Heart right ventricle (tissue), 16 donors: ENCODE data around the gene JMJD4. TPM values are rescaled to one million over a fixed set of nuclear protein-coding genes. Genes with fewer than 3 reads are reported as not detected.
"Not testable (repeated sequence)": the region's sequence is repeated elsewhere in the genome, so short reads cannot be mapped to it uniquely, and the experiment has no call there.

Source experiments
- ATAC-seq, 8 donors: fragments of 200-7000 bp; cut with Tn5 transposase; one replicate each; pipeline ENCODE4 v1.9.1; 2020; ENCODE audit warnings: mild to moderate bottlenecking in 8 of 8, moderate library complexity in 8 of 8, moderate number of reproducible peaks in 1 of 8
- DNase-seq, 2 donors: peaks; one replicate each; pipeline ENCODE4 v3.0.0-alpha.2; 2020
- H3K27ac ChIP-seq, 10 donors: fragments of 200-600 bp; sonication (generic) in 2 of 10; one replicate each; pipeline versions ENCODE4 v1.5.0 to v1.8.0; 2020 to 2022; ENCODE audit warnings: mild to moderate bottlenecking in 3 of 10
- H3K27me3 ChIP-seq, 7 donors: fragments of 200-600 bp; one replicate each; pipeline ENCODE4 v1.8.0; 2021 to 2022; ENCODE audit warnings: mild to moderate bottlenecking in 2 of 7
- H3K36me3 ChIP-seq, 9 donors: fragments of 200-600 bp; sonication (generic) in 1 of 9; one replicate each; pipeline versions ENCODE4 v1.5.0 to v1.8.0; 2020 to 2022; ENCODE audit warnings: mild to moderate bottlenecking in 2 of 9
- H3K4me1 ChIP-seq, 9 donors: fragments of 200-600 bp; sonication (generic) in 1 of 9; one replicate each; pipeline versions ENCODE4 v1.5.0 to v1.8.0; 2020 to 2022; ENCODE audit warnings: mild to moderate bottlenecking in 4 of 9
- H3K4me3 ChIP-seq, 10 donors: fragments of 200-600 bp; sonication (generic) in 2 of 10; one replicate each; pipeline versions ENCODE4 v1.5.0 to v1.8.0; 2020 to 2022; ENCODE audit warnings: mild to moderate bottlenecking in 7 of 10, moderate library complexity in 2 of 10
- H3K9me3 ChIP-seq, 11 donors: fragments of 200-600 bp in 10 of 11; sonication (generic) in 2 of 11; one replicate each; pipeline versions ENCODE4 v1.5.0 to v1.8.0; 2013 to 2022; ENCODE audit warnings: mild to moderate bottlenecking in 2 of 11, control low read depth in 1 of 11, moderate library complexity in 1 of 11
- WGBS, 2 donors: extraction: QIAGEN DNeasy Blood & Tissue Kit; methylation state at CpG; one replicate each; pipeline ENCODE4 v1.1.7; 2013; ENCODE audit warnings: inconsistent platforms in 1 of 2; 5-methylcytosine and 5-hydroxymethylcytosine counted together
- intact Hi-C, 10 donors: fragments of 100-400 bp; cut with DNase I; formaldehyde crosslinking; loops; one replicate each; pipeline versions ENCODE4 v1.11.1 to v1.14.2; 2022
- polyA plus RNA-seq, 2 donors: library from polyadenylated mRNA; stranded (reverse); fragments of 200-250 nt; gene quantifications; one replicate each; pipeline ENCODE4 v1.2.3, GENCODE V29; 2013
- total RNA-seq, 10 donors: library from RNA; stranded (reverse); fragmentation: NEBNext Ultra II Directional in 3 of 10; extraction: Animal tissue kit (Norgen Biotek cat#: 25700) in 3 of 10; gene quantifications; one replicate each; pipeline versions ENCODE4 v1.2.1 to v1.2.4, GENCODE V29; 2021 to 2023
- TF ChIP-seq, protein P1 (sequence below), 9 donors: fragments of 200-600 bp; sonication (generic) in 2 of 9; IDR thresholded peaks; one replicate each; pipeline versions ENCODE4 v1.5.0 to v1.8.0; 2021 to 2022; ENCODE audit warnings: antibody characterized with exemption in 9 of 9, mild to moderate bottlenecking in 5 of 9, moderate library complexity in 1 of 9
- donor health status: Arrhythmogenic right ventricular cardiomyopathy.
- donor health status: ischemic (EF 13 %, LVEDD 7.1; RV severe dilation, severe dysfunction).
- donor health status: healthy with polysubstance abuse.
- donor health status: DM: no; HTN: yes; CAD: no.
- donor health status: DM: no; HTN: no; CAD: no.
- donor health status: ischemic (EF 25% LVEDD 6.9; RV normal size, moderate dysfunction).
- donor health status: ischemic (EF 25% LVEDD 5.7; RV mildly dilated, moderate dysfunction).
- donor health status: healthy.
- donor health status: DM: yes; HTN: yes; CAD: no.
- donor health status: Ischemic cardiomyopathy.
- donor health status: ischemic (EF 35%, LVEDD 5.7; RV mildly dilated, moderate dysfunction).
- donor health status: nonischemic (EF 11% LVEDD 7.7; RV severe dilation, severe dysfunction).
- donor health status: DM: yes; HTN: yes; CAD: no.
- donor health status: PGD.
- donor health status: ischemic (EF 29% LVEDD 5.4; RV normal size, mild dysfunction).
- donor health status: nonischemic (EF 23%, LVEDD 6.1; RV moderate dilation, normal function).

The JMJD4 gene
- total and polyA plus RNA-seq, 12 donors: 7.6 to 13.4 (median 10.6) TPM

DNA sequence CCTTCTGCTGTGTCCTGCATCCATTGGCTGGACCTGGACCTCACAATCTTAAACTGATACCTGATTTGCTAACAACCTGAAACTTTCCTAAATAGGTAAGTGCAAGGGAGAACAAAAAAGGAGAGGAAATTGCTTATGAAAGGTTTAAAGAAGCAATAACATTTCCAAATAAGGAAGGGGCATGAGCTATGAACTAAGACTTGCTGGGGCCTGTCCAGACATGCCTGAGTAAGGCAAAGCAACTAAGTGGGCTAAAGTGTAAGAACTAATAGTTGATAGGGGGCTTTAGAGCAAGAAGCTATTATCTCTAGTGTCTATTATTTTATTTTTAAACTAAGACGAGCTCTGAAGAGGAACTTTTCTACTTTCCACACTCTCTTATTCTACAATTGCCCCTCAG, 11.6 kb downstream of the JMJD4 start:
- ATAC-seq (no peak), DNase-seq (no peak)
- H3K4me3 ChIP-seq: no peak overlapping the region
- intact Hi-C loops: loop anchor here in 1 of 10 donors (10.0 kb wide), 1 partner anchor 159 kb away; the partner anchor contains the start of gene ZNF678
- H3K9me3 ChIP-seq: peaks cover 0 to 50% (median 20%) of the 10 kb centered on the region in 11 donors
- no peaks in the 10 kb centered on the region for H3K36me3 ChIP-seq
- peaks cover 0 to 12% (median 6%) of the 10 kb centered on the region in 9 donors for H3K4me1 ChIP-seq
- H3K27ac ChIP-seq: no peak overlapping the region
- TF ChIP-seq, protein P1, sequence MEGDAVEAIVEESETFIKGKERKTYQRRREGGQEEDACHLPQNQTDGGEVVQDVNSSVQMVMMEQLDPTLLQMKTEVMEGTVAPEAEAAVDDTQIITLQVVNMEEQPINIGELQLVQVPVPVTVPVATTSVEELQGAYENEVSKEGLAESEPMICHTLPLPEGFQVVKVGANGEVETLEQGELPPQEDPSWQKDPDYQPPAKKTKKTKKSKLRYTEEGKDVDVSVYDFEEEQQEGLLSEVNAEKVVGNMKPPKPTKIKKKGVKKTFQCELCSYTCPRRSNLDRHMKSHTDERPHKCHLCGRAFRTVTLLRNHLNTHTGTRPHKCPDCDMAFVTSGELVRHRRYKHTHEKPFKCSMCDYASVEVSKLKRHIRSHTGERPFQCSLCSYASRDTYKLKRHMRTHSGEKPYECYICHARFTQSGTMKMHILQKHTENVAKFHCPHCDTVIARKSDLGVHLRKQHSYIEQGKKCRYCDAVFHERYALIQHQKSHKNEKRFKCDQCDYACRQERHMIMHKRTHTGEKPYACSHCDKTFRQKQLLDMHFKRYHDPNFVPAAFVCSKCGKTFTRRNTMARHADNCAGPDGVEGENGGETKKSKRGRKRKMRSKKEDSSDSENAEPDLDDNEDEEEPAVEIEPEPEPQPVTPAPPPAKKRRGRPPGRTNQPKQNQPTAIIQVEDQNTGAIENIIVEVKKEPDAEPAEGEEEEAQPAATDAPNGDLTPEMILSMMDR (IDR thresholded peaks at IDR 0.05): no peak
- H3K27me3 ChIP-seq: peaks cover 0 to 9% (median 0%) of the 10 kb centered on the region in 7 donors
- 82 to 86% methylated on average over 1 of the region's 1 CpG for WGBS, 2 donors

DNA sequence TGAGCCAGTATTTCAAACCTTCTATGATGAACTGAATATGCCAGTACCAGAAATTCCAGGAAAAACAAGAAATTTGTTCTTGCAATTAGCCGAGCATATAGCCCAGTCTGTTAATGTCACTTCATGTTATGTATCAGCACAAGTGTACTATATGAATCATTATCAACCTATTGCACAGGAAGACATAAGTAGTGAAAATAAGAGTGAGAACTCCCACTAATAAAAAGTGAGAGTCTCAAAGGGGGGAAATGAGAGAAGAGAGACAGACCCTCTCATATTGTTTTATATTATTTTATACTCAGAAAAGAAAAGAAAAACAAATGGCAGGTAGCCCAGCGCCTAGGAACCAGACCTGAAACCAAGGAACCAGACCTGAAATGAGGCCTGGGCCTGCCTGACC, 16.2 kb downstream of the JMJD4 start:
- Histone ChIP-seq H3K9me3 (peaks cover 0 to 94% (median 34%) of the 10 kb centered on the region in 11 donors), H3K27ac (no peak overlapping the region), H3K4me1 (no peaks in the 10 kb centered on the region), H3K36me3 (no peaks in the 10 kb centered on the region), H3K4me3 (no peak overlapping the region), H3K27me3 (no peaks in the 10 kb centered on the region)
- intact Hi-C loops: no loop called here
- TF ChIP-seq, protein P1 (IDR thresholded peaks at IDR 0.05): no peak
- ATAC-seq (no peak), DNase-seq (no peak)
- 66 to 74% methylated on average over 2 of the region's 2 CpGs for WGBS, 2 donors

DNA sequence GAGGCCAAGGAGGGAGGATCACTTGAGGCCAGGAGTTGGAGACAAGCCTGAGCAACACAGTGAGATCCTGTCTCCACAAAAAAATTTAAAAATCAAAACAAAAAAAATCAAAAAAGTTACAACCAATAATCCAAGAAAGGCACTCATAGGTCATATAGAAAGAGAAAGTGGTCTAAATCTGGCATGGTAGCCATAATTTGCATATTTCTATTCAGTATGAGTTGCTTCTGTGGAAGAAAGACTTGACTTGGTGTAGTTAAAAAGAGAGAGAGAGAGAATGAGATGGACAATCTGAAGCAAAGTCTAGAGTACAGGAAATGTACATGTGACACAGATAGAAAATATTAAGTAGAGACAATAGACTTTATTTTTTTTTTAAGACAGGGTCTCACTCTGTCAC, 22.5 kb downstream of the JMJD4 start:
- ATAC-seq: no peak

DNA sequence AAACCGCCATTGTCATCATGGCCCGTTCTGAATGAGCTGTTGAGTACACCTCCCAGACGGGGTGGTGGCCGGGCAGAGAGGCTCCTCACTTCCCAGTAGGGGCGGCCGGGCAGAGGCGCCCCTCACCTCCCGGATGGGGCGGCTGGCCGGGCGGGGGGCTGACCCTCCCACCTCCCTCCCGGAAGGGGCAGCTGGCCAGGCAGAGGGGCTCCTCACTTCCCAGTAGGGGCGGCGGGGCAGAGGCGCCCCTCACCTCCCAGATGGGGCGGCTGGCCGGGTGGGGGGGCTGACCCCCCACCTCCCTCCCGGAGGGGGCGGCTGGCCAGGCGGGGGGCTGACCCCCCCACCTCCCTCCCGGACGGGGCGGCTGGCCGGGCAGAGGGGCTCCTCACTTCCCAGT, 24.6 kb downstream of the JMJD4 start:
- peaks cover 0 to 53% (median 6%) of the 10 kb centered on the region in 11 donors for H3K9me3 ChIP-seq

More for the DNA sequence above, 22.5 kb downstream of the JMJD4 start:
- TF ChIP-seq, protein P1 (IDR thresholded peaks at IDR 0.05): no peak
- intact Hi-C loops: no loop called here
- no peak for DNase-seq
- H3K9me3 ChIP-seq: peaks cover 0 to 67% (median 14%) of the 10 kb centered on the region in 11 donors
- H3K27ac ChIP-seq: no peak overlapping the region
- H3K4me3 ChIP-seq: no peak overlapping the region
- H3K36me3 ChIP-seq: no peaks in the 10 kb centered on the region
- H3K4me1 ChIP-seq: no peaks in the 10 kb centered on the region
- H3K27me3 ChIP-seq: peaks cover 0 to 3% (median 0%) of the 10 kb centered on the region in 7 donors

DNA sequence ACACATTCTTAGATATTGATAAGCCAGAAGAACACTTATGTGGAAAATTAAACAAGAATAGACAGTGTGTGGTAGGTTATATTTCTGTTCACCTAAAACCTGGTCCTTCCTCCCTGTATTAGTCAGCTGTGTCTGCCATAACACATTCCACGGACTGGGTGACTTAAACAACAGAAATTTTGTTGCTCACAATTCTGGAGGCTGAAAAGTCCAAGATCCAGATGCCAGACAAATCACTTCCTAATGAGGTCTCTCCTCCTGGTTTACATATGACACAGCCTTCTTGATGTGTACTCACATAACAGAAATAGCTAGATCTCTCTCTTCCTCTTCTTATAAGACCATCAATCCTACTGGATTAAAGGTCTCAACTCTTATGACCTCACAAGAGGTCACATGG, 25.7 kb downstream of the JMJD4 start:
- intact Hi-C loops: loop anchor here in 1 of 10 donors (2.0 kb wide), 1 partner anchor 29 kb away; no protein-coding TSS in a partner anchor
- WGBS, 2 donors: 59 to 79% methylated on average over 1 of the region's 1 CpG
- ATAC-seq: no peak
- H3K4me3 ChIP-seq: no peak overlapping the region
- H3K27ac ChIP-seq: no peak overlapping the region
- no peaks in the 10 kb centered on the region for H3K36me3 ChIP-seq
- peaks cover 0 to 3% (median 0%) of the 10 kb centered on the region in 7 donors for H3K27me3 ChIP-seq
- H3K4me1 ChIP-seq: no peaks in the 10 kb centered on the region
- no peak for DNase-seq
- peaks cover 0 to 43% (median under 1%) of the 10 kb centered on the region in 11 donors for H3K9me3 ChIP-seq
- TF ChIP-seq, protein P1 (IDR thresholded peaks at IDR 0.05): no peak

More for the DNA sequence above, 24.6 kb downstream of the JMJD4 start:
- H3K4me3 ChIP-seq, ATAC-seq, intact Hi-C loops, H3K27me3 ChIP-seq, H3K4me1 ChIP-seq, H3K27ac ChIP-seq, H3K36me3 ChIP-seq, DNase-seq: not testable (repeated sequence)
- WGBS, 2 donors: 93 to 96% methylated on average over 12 to 20 of the region's 24 CpGs
